Suprapubic skin (tissue), 3 donors: Measurements from ENCODE around the gene SMURF2.

ENCODE experiments used
- POLR2A ChIP-seq, 2 donors: fragments of 450-650 bp; IDR thresholded peaks; one replicate each; pipeline ENCODE4 v1.6.1; 2017; ENCODE audit warnings: antibody characterized with exemption in 2 of 2, mild to moderate bottlenecking in 2 of 2, moderate library complexity in 2 of 2
- TF ChIP-seq, protein P1 (sequence below), 2 donors: fragments of 200-600 bp in 1 of 2; fragments of 450-650 bp in 1 of 2; sonication (generic) in 1 of 2; IDR thresholded peaks; one replicate each; pipeline ENCODE4 v1.5.1; 2016 to 2019; ENCODE audit warnings: antibody characterized with exemption in 2 of 2, mild to moderate bottlenecking in 1 of 2, moderate library complexity in 1 of 2

DNA sequence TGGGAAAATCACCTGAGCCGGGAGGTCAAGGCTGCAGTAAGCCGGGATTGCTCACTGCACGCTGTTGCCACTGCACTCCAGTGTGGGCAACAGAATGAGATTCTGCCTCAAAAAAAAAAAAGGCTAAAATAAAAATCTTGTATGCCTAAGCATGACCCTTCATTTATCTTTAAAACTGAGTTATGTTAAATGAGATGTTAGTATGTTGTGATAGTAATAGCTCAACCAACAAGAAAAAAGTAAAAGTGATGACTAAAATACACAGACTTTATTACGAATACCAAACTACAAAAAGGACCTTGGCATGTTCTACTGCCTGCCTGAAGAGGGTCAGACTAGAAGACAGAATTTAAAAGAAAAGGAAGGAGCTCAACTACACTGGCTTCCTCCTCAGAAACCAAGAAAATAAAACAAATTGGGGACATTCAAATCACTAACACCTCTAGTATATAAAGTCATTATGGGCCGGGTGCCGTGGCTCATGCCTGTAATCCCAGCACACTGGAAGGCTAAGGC lies 4.4 kb downstream of the SMURF2 start:
- TF ChIP-seq, protein P1, sequence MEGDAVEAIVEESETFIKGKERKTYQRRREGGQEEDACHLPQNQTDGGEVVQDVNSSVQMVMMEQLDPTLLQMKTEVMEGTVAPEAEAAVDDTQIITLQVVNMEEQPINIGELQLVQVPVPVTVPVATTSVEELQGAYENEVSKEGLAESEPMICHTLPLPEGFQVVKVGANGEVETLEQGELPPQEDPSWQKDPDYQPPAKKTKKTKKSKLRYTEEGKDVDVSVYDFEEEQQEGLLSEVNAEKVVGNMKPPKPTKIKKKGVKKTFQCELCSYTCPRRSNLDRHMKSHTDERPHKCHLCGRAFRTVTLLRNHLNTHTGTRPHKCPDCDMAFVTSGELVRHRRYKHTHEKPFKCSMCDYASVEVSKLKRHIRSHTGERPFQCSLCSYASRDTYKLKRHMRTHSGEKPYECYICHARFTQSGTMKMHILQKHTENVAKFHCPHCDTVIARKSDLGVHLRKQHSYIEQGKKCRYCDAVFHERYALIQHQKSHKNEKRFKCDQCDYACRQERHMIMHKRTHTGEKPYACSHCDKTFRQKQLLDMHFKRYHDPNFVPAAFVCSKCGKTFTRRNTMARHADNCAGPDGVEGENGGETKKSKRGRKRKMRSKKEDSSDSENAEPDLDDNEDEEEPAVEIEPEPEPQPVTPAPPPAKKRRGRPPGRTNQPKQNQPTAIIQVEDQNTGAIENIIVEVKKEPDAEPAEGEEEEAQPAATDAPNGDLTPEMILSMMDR (IDR thresholded peaks at IDR 0.05) = no peak
- TF ChIP-seq POLR2A (IDR thresholded peaks at IDR 0.05) = no peak
